ENCODE data around the gene ESPN. TPM values are rescaled to one million over a fixed set of nuclear protein-coding genes. Genes with fewer than 3 reads are reported as not detected.
"Not testable (repeated sequence)": the region's sequence is repeated elsewhere in the genome, so short reads cannot be mapped to it uniquely, and the experiment has no call there.

The ESPN gene
- polyA plus RNA-seq, 4 donors = 7.6 to 23.5 (median 11.8) TPM

- no peak for DNase-seq (ENCODE audit: low read depth in 4 of 4, low spot score in 3 of 4)
Observed at GRCh38 chr1:6447016-6447817, 22.6 kb downstream of the ESPN start.

GRCh38 chr1:6447818-6448748, 23.5 kb downstream of the ESPN start:
- no peak for DNase-seq (ENCODE audit: low read depth in 4 of 4, low spot score in 3 of 4)

- DNase-seq (ENCODE audit: low read depth in 4 of 4, low spot score in 3 of 4) = no peak
Observed at GRCh38 chr1:6448749-6449631, 24.4 kb downstream of the ESPN start.

- DNase-seq (ENCODE audit: low read depth in 4 of 4, low spot score in 3 of 4) = no peak
Observed at GRCh38 chr1:6450005-6450450, 25.5 kb downstream of the ESPN start.

- DNase-seq (ENCODE audit: low read depth in 4 of 4, low spot score in 3 of 4) = not testable (repeated sequence)
Observed at GRCh38 chr1:6450486-6450885, 25.9 kb downstream of the ESPN start.

- no peak for DNase-seq (ENCODE audit: low read depth in 4 of 4, low spot score in 3 of 4)
Observed at GRCh38 chr1:6450943-6451373, 26.4 kb downstream of the ESPN start.

GRCh38 chr1:6453895-6454855, 29.6 kb downstream of the ESPN start:
- not testable (repeated sequence) for DNase-seq (ENCODE audit: low read depth in 4 of 4, low spot score in 3 of 4)

GRCh38 chr1:6454856-6455751, 30.5 kb downstream of the ESPN start:
- DNase-seq (ENCODE audit: low read depth in 4 of 4, low spot score in 3 of 4) = no peak

GRCh38 chr1:6455752-6456520, 31.4 kb downstream of the ESPN start:
- DNase-seq (ENCODE audit: low read depth in 4 of 4, low spot score in 3 of 4) = not testable (repeated sequence)

- DNase-seq (ENCODE audit: low read depth in 4 of 4, low spot score in 3 of 4) = no peak
Observed at GRCh38 chr1:6456800-6457466, 32.4 kb downstream of the ESPN start.

- no peak for DNase-seq (ENCODE audit: low read depth in 4 of 4, low spot score in 3 of 4)
Observed at GRCh38 chr1:6459850-6460265, 35.3 kb downstream of the ESPN start.

GRCh38 chr1:6460301-6461050, 35.9 kb downstream of the ESPN start:
- no peak for DNase-seq (ENCODE audit: low read depth in 4 of 4, low spot score in 3 of 4)

GRCh38 chr1:6461051-6461530, 36.5 kb downstream of the ESPN start:
- DNase-seq (ENCODE audit: low read depth in 4 of 4, low spot score in 3 of 4) = no peak

- no peak for DNase-seq (ENCODE audit: low read depth in 4 of 4, low spot score in 3 of 4)
Observed at GRCh38 chr1:6461538-6462411, 37.2 kb downstream of the ESPN start.

Measured in left renal pelvis (tissue), 4 donors.